Vagina (tissue), 2 donors: ENCODE measurements around the gene NACC2. TPM values are rescaled to one million over a fixed set of nuclear protein-coding genes. Genes with fewer than 3 reads are reported as not detected.

Source experiments
- DNase-seq, 2 donors: peaks; one replicate each; pipeline ENCODE4 v3.0.0-alpha.2; 2017; ENCODE audit errors: extremely low spot score in 2 of 2
- H3K27ac ChIP-seq: fragments of 200-600 bp; sonication (generic); one replicate; pipeline ENCODE4 v1.5.1; 2019
- H3K27me3 ChIP-seq: fragments of 200-600 bp; sonication (generic); one replicate; pipeline ENCODE4 v1.5.1; 2019
- H3K36me3 ChIP-seq, 2 donors: fragments of 200-600 bp; sonication (generic); one replicate each; pipeline ENCODE4 v1.5.1; 2017 to 2019
- H3K4me1 ChIP-seq: fragments of 200-600 bp; sonication (generic); one replicate; pipeline ENCODE4 v1.5.1; 2019
- H3K4me3 ChIP-seq, 2 donors: fragments of 200-600 bp; sonication (generic); 1 replicate in 1 of 2; 2 replicates in 1 of 2; pipeline ENCODE4 v1.5.1; 2016 to 2019
- H3K9me3 ChIP-seq: fragments of 200-600 bp; sonication (generic); one replicate; pipeline ENCODE4 v1.5.1; 2019
- CTCF ChIP-seq, 3 experiments: fragments of 450-650 bp in 2 of 3; fragments of 200-600 bp in 1 of 3; sonication (generic) in 1 of 3; IDR thresholded peaks; one replicate each; pipeline ENCODE4 v1.5.1; 2017 to 2019; ENCODE audit warnings: antibody characterized with exemption in 3 of 3, mild to moderate bottlenecking in 2 of 3, moderate library complexity in 2 of 3
- POLR2A ChIP-seq, 2 donors: fragments of 450-650 bp; IDR thresholded peaks; one replicate each; pipeline ENCODE4 v1.6.1; 2017; ENCODE audit warnings: antibody characterized with exemption in 2 of 2, mild to moderate bottlenecking in 2 of 2, moderate library complexity in 2 of 2
- POLR2AphosphoS5 ChIP-seq, 2 donors: sonication (generic); formaldehyde crosslinking; IDR thresholded peaks; one replicate each; pipeline ENCODE4 v1.9.0; 2017; ENCODE audit warnings: antibody characterized with exemption in 2 of 2, mild to moderate bottlenecking in 2 of 2, low read depth in 1 of 2; ENCODE audit not compliant: insufficient read depth in 1 of 2
- intact Hi-C: fragments of 100-400 bp; cut with DNase I; formaldehyde crosslinking; loops from one replicate; pipeline ENCODE4 v1.15.1; 2023
- total RNA-seq: library from RNA; depleted of rRNA; stranded (reverse); fragments of >200 nt; gene quantifications from one replicate; pipeline ENCODE4 v1.2.3, GENCODE V29; 2016

NACC2 gene
- total RNA-seq, 1 donor from 2014 or later: 21.1 TPM

GRCh38 chr9:136110082-136111061, 15.3 kb upstream of the NACC2 start:
- peak overlapping the region; percentile 89 for H3K27ac ChIP-seq

GRCh38 chr9:136109351-136110081, 14.4 kb upstream of the NACC2 start:
- H3K36me3 ChIP-seq: no peaks in the 10 kb centered on the region
- intact Hi-C loops: no loop called here

More at GRCh38 chr9:136110082-136111061, 15.3 kb upstream of the NACC2 start:
- peaks cover 58% of the 10 kb centered on the region for H3K4me1 ChIP-seq
- no peaks in the 10 kb centered on the region for H3K9me3 ChIP-seq
- no peak for DNase-seq
- H3K4me3 ChIP-seq: peak overlapping the region; percentile 31 to 44
- H3K27me3 ChIP-seq: no peaks in the 10 kb centered on the region
- TF ChIP-seq CTCF (IDR thresholded peaks at IDR 0.05) (no peak), POLR2AphosphoS5 (IDR thresholded peaks at IDR 0.05; ENCODE audit: insufficient read depth in 1 of 2, low read depth in 1 of 2) (no peak), POLR2A (IDR thresholded peaks at IDR 0.05) (no peak)
- no peaks in the 10 kb centered on the region for H3K36me3 ChIP-seq
- intact Hi-C loops: no loop called here

GRCh38 chr9:136108648-136109266, 13.7 kb upstream of the NACC2 start:
- Histone ChIP-seq H3K9me3 (no peaks in the 10 kb centered on the region), H3K4me3 (peak overlapping the region; percentile 31 to 44), H3K4me1 (peaks cover 74% of the 10 kb centered on the region), H3K27ac (peak overlapping the region; percentile 89), H3K27me3 (no peaks in the 10 kb centered on the region), H3K36me3 (no peaks in the 10 kb centered on the region)
- no peak for TF ChIP-seq POLR2A (IDR thresholded peaks at IDR 0.05)
- TF ChIP-seq CTCF (IDR thresholded peaks at IDR 0.05): no peak
- TF ChIP-seq POLR2AphosphoS5 (IDR thresholded peaks at IDR 0.05; ENCODE audit: insufficient read depth in 1 of 2, low read depth in 1 of 2): no peak
- intact Hi-C loops: no loop called here
- DNase-seq: no peak

More at GRCh38 chr9:136109351-136110081, 14.4 kb upstream of the NACC2 start:
- TF ChIP-seq CTCF (IDR thresholded peaks at IDR 0.05) (no peak), POLR2AphosphoS5 (IDR thresholded peaks at IDR 0.05; ENCODE audit: insufficient read depth in 1 of 2, low read depth in 1 of 2) (peak; percentile 42 to 70), POLR2A (IDR thresholded peaks at IDR 0.05) (no peak)
- Histone ChIP-seq H3K4me3 (peak overlapping the region; percentile 31 to 44), H3K9me3 (no peaks in the 10 kb centered on the region), H3K4me1 (peaks cover 66% of the 10 kb centered on the region), H3K27ac (peak overlapping the region; percentile 89), H3K27me3 (no peaks in the 10 kb centered on the region)
- DNase-seq: no peak

DNA sequence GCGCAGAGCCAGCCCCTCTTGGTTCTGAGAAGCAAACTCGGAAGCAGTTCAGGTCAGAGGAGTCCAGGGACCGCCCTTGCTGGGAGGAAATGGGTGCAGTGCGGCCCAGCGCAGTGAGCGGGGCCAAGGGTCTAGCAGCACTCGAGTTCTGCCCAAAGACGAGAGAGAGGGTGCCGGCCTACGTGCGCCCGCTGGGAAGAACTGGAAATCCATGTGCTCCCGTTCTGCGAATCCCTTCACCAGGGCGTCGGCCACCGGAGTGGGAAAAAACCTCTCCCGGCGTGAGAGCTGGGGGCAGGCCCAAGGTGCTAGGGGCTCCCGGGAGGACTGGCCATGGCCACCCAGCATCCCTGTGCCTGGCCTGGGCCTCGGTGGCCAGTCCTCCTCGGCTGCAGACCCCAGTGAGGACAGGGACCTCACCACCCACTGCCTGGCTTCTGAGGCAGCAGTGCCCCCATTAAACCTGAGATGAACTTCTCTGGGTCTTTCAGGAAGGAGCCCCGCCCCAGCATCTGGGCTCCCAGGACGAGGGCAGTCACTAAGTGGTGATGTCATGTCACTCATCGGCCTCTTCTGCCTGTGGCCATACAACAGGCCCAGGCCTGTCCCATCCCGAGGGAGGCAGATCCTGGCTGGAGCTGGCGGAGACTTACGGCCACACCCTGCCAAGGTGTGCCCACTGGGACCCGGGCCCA, 13.0 kb upstream of the NACC2 start:
- Histone ChIP-seq H3K27ac (peak overlapping the region; percentile 89), H3K36me3 (no peaks in the 10 kb centered on the region), H3K27me3 (no peaks in the 10 kb centered on the region), H3K4me1 (peaks cover 76% of the 10 kb centered on the region), H3K4me3 (no peak overlapping the region), H3K9me3 (no peaks in the 10 kb centered on the region)
- intact Hi-C loops: no loop called here
- DNase-seq: no peak
- TF ChIP-seq POLR2A (IDR thresholded peaks at IDR 0.05): no peak
- TF ChIP-seq CTCF (IDR thresholded peaks at IDR 0.05): no peak
- peak; percentile 32 to 65 for TF ChIP-seq POLR2AphosphoS5 (IDR thresholded peaks at IDR 0.05; ENCODE audit: insufficient read depth in 1 of 2, low read depth in 1 of 2)
